NCI-H2171 treated with DMSO at 0.1 percent for 48 hours (cell line): ENCODE results near the gene ARHGAP19.
A peak's percentile ranks its signal among the peaks of the same experiment; 100 is the strongest.
"Not testable (repeated sequence)": the region's sequence is repeated elsewhere in the genome, so short reads cannot be mapped to it uniquely, and the experiment has no call there.

Experiments used
- DNase-seq: peaks from one replicate; lab custom pipeline; 2025; lab: John Stamatoyannopoulos, UW

Gene ARHGAP19

DNA sequence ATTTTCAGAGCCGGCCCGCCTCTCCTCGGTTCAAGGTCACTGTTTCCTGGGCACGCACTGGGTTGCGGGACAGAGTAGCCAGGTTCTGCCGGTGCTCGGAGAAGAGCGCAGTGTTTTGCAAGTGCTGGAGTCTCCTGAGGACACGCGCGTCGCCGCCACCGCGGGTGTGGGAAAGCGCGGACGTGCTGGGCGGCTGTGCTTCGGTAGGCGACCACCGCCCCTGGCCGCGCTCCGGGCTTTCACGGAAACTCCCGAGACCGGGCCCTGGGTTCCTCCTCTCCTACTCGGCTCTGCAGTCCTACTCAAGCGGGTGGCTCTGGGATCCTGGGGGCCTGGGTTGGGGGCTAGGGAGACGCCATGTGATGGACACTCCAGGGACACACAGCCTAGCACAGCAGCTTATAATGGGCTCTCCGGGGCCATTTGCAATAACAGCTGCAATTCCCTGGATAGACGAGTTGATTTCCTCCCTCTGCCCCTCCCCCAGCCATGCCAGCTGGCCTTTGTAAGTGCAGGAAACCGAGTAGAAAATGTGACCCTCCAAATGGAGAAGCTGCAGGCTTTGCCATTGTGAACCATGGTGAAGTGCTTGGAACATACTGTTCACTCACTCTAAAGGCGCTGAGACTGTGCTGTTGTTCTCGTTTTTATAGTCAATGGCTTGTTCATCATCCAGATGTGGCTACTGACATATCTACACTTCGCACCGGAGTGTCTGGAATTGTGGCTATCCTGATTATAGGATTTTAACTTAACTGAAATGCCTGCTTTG is 28.8 kb upstream of the ARHGAP19 start:
- DNase-seq, result peak; percentile 48

DNA sequence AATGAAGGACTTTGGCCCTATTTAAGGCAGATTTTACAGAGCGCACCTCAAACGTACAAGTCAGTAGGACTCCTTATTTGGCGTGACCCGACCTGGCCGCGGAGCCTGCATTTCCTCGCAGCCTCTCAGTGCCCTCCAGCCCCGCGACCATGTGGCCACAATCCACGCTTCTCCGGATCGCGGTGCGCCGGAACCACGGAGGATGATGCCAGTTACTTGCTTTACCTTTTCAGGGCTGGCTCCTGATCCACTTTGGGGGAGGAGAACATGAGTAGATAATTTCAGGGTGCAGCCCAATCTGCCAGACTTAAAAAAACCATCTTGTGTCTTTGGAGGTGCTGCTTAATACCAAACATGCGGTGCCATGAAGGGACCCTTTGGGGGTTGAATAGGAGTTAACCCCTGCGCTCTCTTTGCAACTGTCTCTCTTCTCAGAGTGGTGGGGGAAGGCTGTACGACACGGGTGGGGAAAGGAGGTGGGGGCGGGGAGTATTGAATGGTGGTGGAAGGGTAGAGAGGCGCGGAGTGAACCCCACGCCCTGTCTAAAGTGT is 28.1 kb upstream of the ARHGAP19 start:
- no peak for DNase-seq

DNA sequence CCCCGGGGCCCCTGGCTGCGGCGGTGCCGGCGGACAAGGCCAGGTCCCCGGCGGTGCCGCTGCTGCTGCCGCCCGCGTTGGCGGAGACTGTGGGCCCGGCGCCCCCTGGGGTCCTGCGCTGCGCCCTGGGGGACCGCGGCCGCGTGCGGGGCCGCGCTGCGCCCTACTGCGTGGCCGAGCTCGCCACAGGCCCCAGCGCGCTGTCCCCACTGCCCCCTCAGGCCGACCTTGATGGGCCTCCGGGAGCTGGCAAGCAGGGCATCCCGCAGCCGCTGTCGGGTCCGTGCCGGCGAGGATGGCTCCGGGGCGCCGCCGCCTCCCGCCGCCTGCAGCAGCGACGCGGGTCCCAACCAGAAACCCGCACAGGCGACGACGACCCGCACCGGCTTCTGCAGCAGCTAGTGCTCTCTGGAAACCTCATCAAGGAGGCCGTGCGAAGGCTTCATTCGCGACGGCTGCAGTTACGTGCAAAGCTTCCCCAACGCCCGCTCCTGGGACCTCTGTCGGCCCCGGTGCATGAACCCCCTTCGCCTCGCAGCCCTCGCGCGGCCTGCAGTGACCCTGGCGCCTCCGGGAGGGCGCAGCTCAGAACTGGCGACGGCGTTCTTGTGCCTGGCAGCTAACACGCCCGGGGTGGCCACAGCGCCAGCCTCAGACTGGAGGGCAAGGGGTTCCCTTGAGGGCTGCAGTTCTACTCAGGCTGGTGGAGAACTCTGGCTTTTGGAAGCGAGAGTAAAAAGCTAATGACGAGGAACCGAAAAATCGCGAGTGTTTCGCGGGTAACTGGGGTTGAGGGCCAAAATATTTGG is 27.4 kb upstream of the ARHGAP19 start:
- DNase-seq, result peak; percentile 4

GRCh38 chr10:97318772-97319651 is 26.6 kb upstream of the ARHGAP19 start, which contains the start of gene FRAT1:
Gene FRAT1, plus strand, starts transcription at chr10:97319271. Its CDS starts 183 bp downstream, at chr10:97319454.
- DNase-seq, result peak; percentile 70

GRCh38 chr10:97314671-97315070 is 22.2 kb upstream of the ARHGAP19 start:
- no peak for DNase-seq

DNA sequence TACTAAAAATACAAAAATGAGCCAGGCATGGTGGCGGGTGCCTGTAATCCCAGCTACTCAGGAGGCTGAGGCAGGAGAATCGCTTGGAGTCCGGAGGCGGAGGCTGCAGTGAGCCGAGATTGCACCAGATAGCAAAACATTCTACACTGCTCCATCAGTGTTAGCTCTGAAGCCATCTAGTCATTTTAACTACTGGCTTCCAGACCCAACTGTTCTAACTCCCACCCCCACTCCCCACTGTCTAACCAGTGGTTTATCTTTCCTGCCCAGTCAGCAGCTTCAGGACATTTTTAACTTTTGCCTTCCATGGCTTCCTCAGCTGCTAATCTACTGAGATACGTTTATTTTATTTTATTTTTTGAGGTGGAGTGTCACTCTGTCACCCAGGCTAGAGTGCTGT is 20.5 kb upstream of the ARHGAP19 start:
- no peak for DNase-seq

- DNase-seq, result peak; percentile 31
Measured at GRCh38 chr10:97311111-97311626, 18.7 kb upstream of the ARHGAP19 start.

- DNase-seq, result no peak
Measured at GRCh38 chr10:97307866-97308780, 15.7 kb upstream of the ARHGAP19 start.

- DNase-seq, result no peak
Measured at GRCh38 chr10:97307441-97307840, 15.0 kb upstream of the ARHGAP19 start.

- DNase-seq, result no peak
Measured at GRCh38 chr10:97302088-97302791, 9.8 kb upstream of the ARHGAP19 start.

GRCh38 chr10:97300980-97301379 is 8.5 kb upstream of the ARHGAP19 start:
- no peak for DNase-seq

DNA sequence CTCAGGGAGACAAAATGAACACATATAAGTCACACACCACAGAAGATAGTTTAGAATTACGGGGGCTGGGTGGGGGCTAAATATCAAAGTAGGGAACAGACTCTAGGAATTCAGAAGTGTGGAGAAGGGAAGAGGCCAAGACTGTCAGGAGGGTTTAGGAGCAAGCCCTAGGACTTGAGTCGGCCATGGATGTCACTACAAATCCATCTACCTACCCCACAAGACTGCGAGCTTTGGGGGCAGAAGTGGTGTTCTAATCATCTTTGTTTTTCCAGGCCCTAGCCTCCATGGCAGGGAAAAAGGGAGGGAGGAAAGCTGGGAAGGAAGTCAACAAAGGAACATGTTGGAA is 5.8 kb upstream of the ARHGAP19 start:
- no peak for DNase-seq

DNA sequence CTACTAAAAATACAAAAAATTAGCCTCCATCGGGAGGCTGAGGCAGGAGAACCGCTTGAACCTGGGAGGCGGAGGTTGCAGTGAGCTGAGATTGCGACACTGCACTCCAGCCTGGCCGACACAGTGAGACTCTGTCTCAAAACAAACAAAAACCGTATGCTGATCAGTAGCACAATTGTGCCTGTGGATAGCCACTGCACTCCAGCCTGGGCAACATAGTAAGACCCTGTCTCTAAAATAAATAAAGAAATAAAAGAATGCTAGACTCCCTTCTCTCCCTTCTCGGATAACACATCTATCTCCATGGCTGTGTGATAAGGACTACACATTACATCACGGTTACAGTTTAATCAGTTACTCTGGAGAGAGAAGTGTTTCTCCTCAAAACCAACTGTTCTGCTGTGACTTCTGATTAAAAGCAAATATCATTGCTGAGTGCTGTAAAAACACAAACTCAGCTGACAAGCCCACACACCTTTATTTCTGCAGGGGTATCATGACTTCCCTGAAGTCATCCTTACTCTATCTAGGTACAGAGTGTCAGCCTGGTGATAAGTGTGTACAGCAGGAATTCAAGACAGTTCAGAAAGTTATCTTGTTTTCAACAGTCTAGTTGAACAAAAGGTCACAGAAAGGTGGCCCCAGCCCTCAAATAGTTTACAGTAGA is 5.3 kb upstream of the ARHGAP19 start:
- DNase-seq, result no peak

DNA sequence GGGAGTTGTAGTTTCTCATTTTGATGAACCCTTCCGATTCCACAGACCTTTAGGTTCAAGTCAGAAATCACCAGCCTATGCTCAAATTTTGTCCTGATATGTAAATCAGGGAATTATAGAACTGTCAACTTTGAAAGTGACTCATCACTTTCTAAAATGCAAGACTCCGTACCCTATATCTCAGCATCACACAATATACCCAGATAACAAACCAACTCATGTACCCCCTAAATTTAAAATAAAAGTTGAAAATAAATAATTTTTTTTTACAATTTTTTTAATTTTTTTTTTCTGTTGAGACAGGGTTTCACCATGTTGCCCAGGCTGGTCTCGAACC is 393 bp upstream of the ARHGAP19 start:
- DNase-seq, result no peak

GRCh38 chr10:97291357-97292096 is 910 bp downstream of the ARHGAP19 start:
- DNase-seq, result peak; percentile 58

GRCh38 chr10:97290576-97291356 is 1.7 kb downstream of the ARHGAP19 start:
- DNase-seq, result not testable (repeated sequence)

DNA sequence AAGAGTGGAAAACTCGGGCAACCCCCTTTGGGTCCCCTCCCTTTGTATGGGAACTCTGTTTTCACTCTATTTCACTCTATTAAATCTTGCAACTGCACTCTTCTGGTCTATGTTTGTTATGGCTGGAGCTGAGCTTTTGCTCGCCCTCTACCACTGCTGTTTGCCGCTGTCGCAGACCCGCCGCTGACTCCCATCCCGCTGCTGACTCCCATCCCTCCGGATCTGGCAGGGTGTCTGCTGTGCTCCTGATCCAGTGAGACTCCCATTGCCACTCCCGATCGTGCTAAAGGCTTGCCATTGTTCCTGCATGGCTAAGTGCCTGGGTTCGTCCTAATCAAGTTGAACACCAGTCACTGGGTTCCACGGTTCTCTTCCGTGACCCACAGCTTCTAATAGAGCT is 2.4 kb downstream of the ARHGAP19 start:
- DNase-seq, result not testable (repeated sequence)

GRCh38 chr10:97280783-97281182 is 11.7 kb downstream of the ARHGAP19 start:
- no peak for DNase-seq
